ENCODE results near the gene BACH2. TPM values are rescaled to one million over a fixed set of nuclear protein-coding genes. Genes with fewer than 3 reads are reported as not detected.

BACH2 gene
- total RNA-seq, 1 donor from 2014 or later: 0.89 TPM

GRCh38 chr6:90278129-90278528 lies 18.5 kb downstream of the BACH2 start:
- DNase-seq (ENCODE audit: low read depth): no peak

GRCh38 chr6:90277302-90278011 lies 19.2 kb downstream of the BACH2 start:
- DNase-seq (ENCODE audit: low read depth): no peak

- no peak for DNase-seq (ENCODE audit: low read depth)
Measured at GRCh38 chr6:90274451-90275030, 22.1 kb downstream of the BACH2 start.

- DNase-seq (ENCODE audit: low read depth): no peak
Measured at GRCh38 chr6:90273863-90274262, 22.8 kb downstream of the BACH2 start.

GRCh38 chr6:90272895-90273294 lies 23.7 kb downstream of the BACH2 start:
- no peak for DNase-seq (ENCODE audit: low read depth)

GRCh38 chr6:90271831-90272230 lies 24.8 kb downstream of the BACH2 start:
- no peak for DNase-seq (ENCODE audit: low read depth)

GRCh38 chr6:90269334-90269733 lies 27.3 kb downstream of the BACH2 start:
- no peak for DNase-seq (ENCODE audit: low read depth)

GRCh38 chr6:90268178-90268577 lies 28.5 kb downstream of the BACH2 start:
- no peak for DNase-seq (ENCODE audit: low read depth)

GRCh38 chr6:90266905-90267621 lies 29.6 kb downstream of the BACH2 start:
- no peak for DNase-seq (ENCODE audit: low read depth)

- no peak for DNase-seq (ENCODE audit: low read depth)
Measured at GRCh38 chr6:90264561-90264960, 32.1 kb downstream of the BACH2 start.

GRCh38 chr6:90263633-90264032 lies 33.0 kb downstream of the BACH2 start:
- no peak for DNase-seq (ENCODE audit: low read depth)

- no peak for DNase-seq (ENCODE audit: low read depth)
Measured at GRCh38 chr6:90261801-90262200, 34.8 kb downstream of the BACH2 start.

- DNase-seq (ENCODE audit: low read depth): no peak
Measured at GRCh38 chr6:90257486-90257738, 39.2 kb downstream of the BACH2 start.

GRCh38 chr6:90256698-90257485 lies 39.8 kb downstream of the BACH2 start:
- no peak for DNase-seq (ENCODE audit: low read depth)

- DNase-seq (ENCODE audit: low read depth): no peak
Measured at GRCh38 chr6:90253631-90254030, 43.0 kb downstream of the BACH2 start.

- no peak for DNase-seq (ENCODE audit: low read depth)
Measured at GRCh38 chr6:90251295-90251992, 45.2 kb downstream of the BACH2 start.

- no peak for DNase-seq (ENCODE audit: low read depth)
Measured at GRCh38 chr6:90250405-90250804, 46.2 kb downstream of the BACH2 start.

- no peak for DNase-seq (ENCODE audit: low read depth)
Measured at GRCh38 chr6:90249458-90249857, 47.2 kb downstream of the BACH2 start.

- DNase-seq (ENCODE audit: low read depth): no peak
Measured at GRCh38 chr6:90249034-90249433, 47.6 kb downstream of the BACH2 start.

- DNase-seq (ENCODE audit: low read depth): no peak
Measured at GRCh38 chr6:90247262-90247661, 49.4 kb downstream of the BACH2 start.

GRCh38 chr6:90241229-90241880 lies 55.3 kb downstream of the BACH2 start:
- DNase-seq (ENCODE audit: low read depth): no peak
